ENCODE measurements around the gene ENHO. TPM values are rescaled to one million over a fixed set of nuclear protein-coding genes. Genes with fewer than 3 reads are reported as not detected.

The ENHO gene
- total and polyA plus RNA-seq, 2 experiments from 2014 or later: 7.6 to 8.7 TPM

DNA sequence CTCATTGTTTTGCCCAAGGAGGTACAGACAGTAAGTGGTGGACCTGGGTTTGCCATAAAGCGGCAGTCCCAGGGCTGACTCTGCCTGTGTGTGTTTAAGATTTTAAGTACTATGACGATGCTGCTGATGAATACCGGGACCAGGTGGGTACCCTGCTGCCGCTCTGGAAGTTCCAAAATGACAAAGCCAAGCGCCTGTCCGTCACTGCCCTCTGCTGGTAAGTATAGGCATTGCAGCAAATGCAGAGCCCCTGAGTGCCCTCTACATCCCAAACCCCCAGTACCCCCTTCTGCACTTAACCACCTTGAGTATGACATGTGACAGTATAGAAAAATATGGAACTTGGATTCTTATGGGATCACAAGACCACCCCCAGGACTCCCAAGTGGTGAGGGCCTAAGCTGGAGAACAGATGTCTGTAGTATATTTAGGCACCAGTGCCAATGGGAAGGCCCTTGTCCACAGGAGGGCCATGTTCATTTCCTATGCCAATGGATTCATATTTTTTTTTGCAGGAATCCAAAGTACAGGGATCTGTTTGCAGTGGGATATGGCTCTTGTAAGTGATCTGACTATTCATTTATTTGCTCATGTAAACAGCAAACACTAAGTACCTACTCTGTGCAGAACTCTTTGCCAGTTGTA lies 22.0 kb downstream of the ENHO start:
- no peaks in the 10 kb centered on the region for H3K27me3 ChIP-seq
- TF ChIP-seq, protein P1, sequence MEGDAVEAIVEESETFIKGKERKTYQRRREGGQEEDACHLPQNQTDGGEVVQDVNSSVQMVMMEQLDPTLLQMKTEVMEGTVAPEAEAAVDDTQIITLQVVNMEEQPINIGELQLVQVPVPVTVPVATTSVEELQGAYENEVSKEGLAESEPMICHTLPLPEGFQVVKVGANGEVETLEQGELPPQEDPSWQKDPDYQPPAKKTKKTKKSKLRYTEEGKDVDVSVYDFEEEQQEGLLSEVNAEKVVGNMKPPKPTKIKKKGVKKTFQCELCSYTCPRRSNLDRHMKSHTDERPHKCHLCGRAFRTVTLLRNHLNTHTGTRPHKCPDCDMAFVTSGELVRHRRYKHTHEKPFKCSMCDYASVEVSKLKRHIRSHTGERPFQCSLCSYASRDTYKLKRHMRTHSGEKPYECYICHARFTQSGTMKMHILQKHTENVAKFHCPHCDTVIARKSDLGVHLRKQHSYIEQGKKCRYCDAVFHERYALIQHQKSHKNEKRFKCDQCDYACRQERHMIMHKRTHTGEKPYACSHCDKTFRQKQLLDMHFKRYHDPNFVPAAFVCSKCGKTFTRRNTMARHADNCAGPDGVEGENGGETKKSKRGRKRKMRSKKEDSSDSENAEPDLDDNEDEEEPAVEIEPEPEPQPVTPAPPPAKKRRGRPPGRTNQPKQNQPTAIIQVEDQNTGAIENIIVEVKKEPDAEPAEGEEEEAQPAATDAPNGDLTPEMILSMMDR (IDR thresholded peaks at IDR 0.05; ENCODE audit: low read depth, low read length): peak; percentile 99
- no peaks in the 10 kb centered on the region for H3K4me1 ChIP-seq (ENCODE audit: low read depth)
- no peaks in the 10 kb centered on the region for H3K9me3 ChIP-seq (ENCODE audit: low read depth)
- no peak overlapping the region for H3K4me3 ChIP-seq
- H3K36me3 ChIP-seq: no peaks in the 10 kb centered on the region
- peak; percentile 49 to 57 for DNase-seq (ENCODE audit: low read depth in 1 of 2, low spot score in 1 of 2)
- H3K27ac ChIP-seq: no peak overlapping the region

GRCh38 chr9:34499076-34499475 lies 23.7 kb downstream of the ENHO start:
- TF ChIP-seq, protein P1 (IDR thresholded peaks at IDR 0.05; ENCODE audit: low read depth, low read length): no peak
- no peak for DNase-seq (ENCODE audit: low read depth in 1 of 2, low spot score in 1 of 2)
- no peaks in the 10 kb centered on the region for H3K36me3 ChIP-seq

GRCh38 chr9:34498553-34498952 lies 24.2 kb downstream of the ENHO start:
- Histone ChIP-seq H3K27me3 (no peaks in the 10 kb centered on the region), H3K9me3 (ENCODE audit: low read depth) (no peaks in the 10 kb centered on the region), H3K36me3 (no peaks in the 10 kb centered on the region), H3K4me3 (no peak overlapping the region), H3K4me1 (ENCODE audit: low read depth) (no peaks in the 10 kb centered on the region), H3K27ac (no peak overlapping the region)
- no peak for DNase-seq (ENCODE audit: low read depth in 1 of 2, low spot score in 1 of 2)
- TF ChIP-seq, protein P1 (IDR thresholded peaks at IDR 0.05; ENCODE audit: low read depth, low read length): no peak

More at GRCh38 chr9:34499076-34499475, 23.7 kb downstream of the ENHO start:
- Histone ChIP-seq H3K4me1 (ENCODE audit: low read depth) (no peaks in the 10 kb centered on the region), H3K4me3 (no peak overlapping the region), H3K27me3 (no peaks in the 10 kb centered on the region), H3K9me3 (ENCODE audit: low read depth) (no peaks in the 10 kb centered on the region), H3K27ac (no peak overlapping the region)

DNA sequence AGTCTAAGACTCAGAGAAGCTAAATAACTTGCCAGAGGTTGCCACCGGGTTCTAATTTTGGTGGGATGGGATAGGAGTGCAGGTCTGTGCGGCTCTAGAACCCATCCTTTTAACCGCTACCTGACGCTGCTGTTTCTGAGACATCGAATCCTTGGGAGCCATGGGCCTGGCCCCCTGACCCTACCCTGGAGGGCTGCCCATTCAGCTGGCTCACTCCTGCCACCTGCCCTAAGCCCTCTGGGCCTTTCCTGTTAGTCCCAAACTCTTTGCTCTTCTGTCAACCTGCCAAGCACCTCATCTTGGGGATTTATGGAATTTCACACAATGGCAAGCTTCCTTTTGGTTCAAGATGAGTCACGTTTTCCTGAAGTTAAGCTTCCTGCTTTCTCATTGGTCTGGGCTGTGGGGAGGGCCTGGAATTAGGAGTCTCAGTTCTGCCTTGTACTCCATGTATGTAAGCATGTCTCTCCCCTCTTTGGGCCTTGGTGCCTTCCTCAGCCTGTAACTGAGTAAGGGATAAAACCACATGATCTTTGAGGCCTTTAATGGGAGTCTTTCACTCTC lies 26.6 kb downstream of the ENHO start:
- H3K9me3 ChIP-seq (ENCODE audit: low read depth): no peaks in the 10 kb centered on the region
- TF ChIP-seq, protein P1 (IDR thresholded peaks at IDR 0.05; ENCODE audit: low read depth, low read length): no peak
- H3K27me3 ChIP-seq: no peaks in the 10 kb centered on the region
- H3K4me1 ChIP-seq (ENCODE audit: low read depth): no peaks in the 10 kb centered on the region
- peak in 1 of 2 donors; percentile 73 for DNase-seq (ENCODE audit: low read depth in 1 of 2, low spot score in 1 of 2)
- no peak overlapping the region for H3K4me3 ChIP-seq
- H3K36me3 ChIP-seq: no peaks in the 10 kb centered on the region
- H3K27ac ChIP-seq: no peak overlapping the region

- Histone ChIP-seq H3K36me3 (no peaks in the 10 kb centered on the region), H3K9me3 (ENCODE audit: low read depth) (no peaks in the 10 kb centered on the region), H3K4me3 (no peak overlapping the region), H3K4me1 (ENCODE audit: low read depth) (no peaks in the 10 kb centered on the region), H3K27ac (no peak overlapping the region), H3K27me3 (no peaks in the 10 kb centered on the region)
- peak; percentile 72 to 84 for DNase-seq (ENCODE audit: low read depth in 1 of 2, low spot score in 1 of 2)
- TF ChIP-seq, protein P1 (IDR thresholded peaks at IDR 0.05; ENCODE audit: low read depth, low read length): no peak
These were observed 28.7 kb downstream of the ENHO start for GRCh38 chr9:34493972-34494535.
